SK-N-SH (cell line): ENCODE data around the gene AIMP1. TPM values are rescaled to one million over a fixed set of nuclear protein-coding genes. Genes with fewer than 3 reads are reported as not detected.

Source experiments
- CTCF ChIA-PET: fragments of 300-600, 350-600 bp; formaldehyde crosslinking; extraction: SDS; loops from one replicate; lab custom pipeline; 2021; lab: Yijun Ruan, JAX
- POLR2A ChIA-PET: fragments of 350-600 bp; sonication (Branson Sonifier 250); formaldehyde crosslinking; extraction: SDS; loops from one replicate; lab custom pipeline; 2020; ENCODE audit warnings: antibody characterized with exemption, inconsistent platforms; lab: Yijun Ruan, JAX
- DNase-seq: peaks from one replicate; pipeline ENCODE4 v3.0.0; 2012
- H2AFZ ChIP-seq: fragments of 200-600 bp; sonication (generic); 2 replicates; pipeline ENCODE4 v1.8.1; 2016; ENCODE audit warnings: antibody characterized with exemption, mild to moderate bottlenecking, low read depth
- H3F3A ChIP-seq: fragments of 200-600 bp; sonication (generic); replicated peaks from 2 replicates; pipeline ENCODE3; 2016; ENCODE audit warnings: antibody characterized with exemption, mild to moderate bottlenecking; ENCODE audit not compliant: insufficient read depth
- H3K27ac ChIP-seq, 2 experiments: fragments of 200-500 bp in 1 of 2; fragments of 200-600 bp in 1 of 2; sonication (Bioruptor generic) in 1 of 2; sonication (generic), shearing (Covaris generic) in 1 of 2; 2 replicates each; pipeline versions ENCODE4 v1.5.1 to v1.6.1; 2014 to 2016; ENCODE audit warnings: low read depth in 2 of 2, inconsistent platforms in 1 of 2, low read length in 1 of 2, mild to moderate bottlenecking in 1 of 2, mixed read lengths in 1 of 2
- H3K27me3 ChIP-seq: fragments of 200-600 bp; sonication (generic), shearing (Covaris generic); 2 replicates; pipeline ENCODE4 v1.6.1; 2016; ENCODE audit warnings: mixed run types; ENCODE audit not compliant: insufficient read depth
- H3K36me3 ChIP-seq, 2 experiments: fragments of 200-500 bp in 1 of 2; fragments of 200-600 bp in 1 of 2; sonication (Bioruptor generic) in 1 of 2; sonication (generic) in 1 of 2; replicated peaks in 1 of 2; 2 replicates each; pipeline versions ENCODE3 to v1.5.1; 2014 to 2016; ENCODE audit warnings: low read length in 1 of 2, mild to moderate bottlenecking in 1 of 2; ENCODE audit not compliant: insufficient read depth in 2 of 2, control insufficient read depth in 1 of 2
- H3K4me1 ChIP-seq, 2 experiments: fragments of 200-500 bp in 1 of 2; fragments of 200-600 bp in 1 of 2; sonication (Bioruptor generic) in 1 of 2; sonication (generic), shearing (Covaris generic) in 1 of 2; 2 replicates each; pipeline versions ENCODE4 v1.5.1 to v1.6.1; 2014 to 2016; ENCODE audit warnings: low read depth in 1 of 2, low read length in 1 of 2, mixed run types in 1 of 2; ENCODE audit not compliant: insufficient read depth in 2 of 2, control insufficient read depth in 1 of 2
- H3K4me2 ChIP-seq: fragments of 200-600 bp; sonication (generic), shearing (Covaris generic); 2 replicates; pipeline ENCODE4 v1.6.1; 2017; ENCODE audit warnings: mixed run types
- H3K4me3 ChIP-seq, 2 experiments: fragments of 200-500 bp in 1 of 2; fragments of 200-600 bp in 1 of 2; sonication (Bioruptor generic) in 1 of 2; sonication (generic), shearing (Covaris generic) in 1 of 2; 2 replicates each; pipeline versions ENCODE4 v1.5.1 to v1.8.1; 2014 to 2016; ENCODE audit warnings: low read depth in 2 of 2, inconsistent platforms in 1 of 2, low read length in 1 of 2, mild to moderate bottlenecking in 1 of 2, mixed read lengths in 1 of 2, moderate library complexity in 1 of 2
- H3K79me2 ChIP-seq: fragments of 200-600 bp; sonication (generic); 2 replicates; pipeline ENCODE4 v1.8.1; 2017; ENCODE audit warnings: mild to moderate bottlenecking; ENCODE audit not compliant: insufficient read depth
- H3K9ac ChIP-seq: fragments of 200-600 bp; sonication (generic); 2 replicates; pipeline ENCODE4 v1.6.1; 2017; ENCODE audit warnings: mixed run types
- H3K9me2 ChIP-seq: fragments of 200-600 bp; sonication (generic); 2 replicates; pipeline ENCODE4 v1.6.1; 2017; ENCODE audit warnings: mixed run types
- H3K9me3 ChIP-seq: fragments of 200-600 bp; sonication (generic); 2 replicates; pipeline ENCODE4 v1.6.1; 2017; ENCODE audit warnings: mixed run types, mild to moderate bottlenecking, moderate library complexity
- H4K20me1 ChIP-seq: fragments of 200-600 bp; sonication (generic); 2 replicates; pipeline ENCODE4 v1.6.1; 2017; ENCODE audit warnings: mild to moderate bottlenecking, mixed run types; ENCODE audit not compliant: insufficient read depth
- EP300 ChIP-seq, 2 experiments: IDR thresholded peaks; 2 replicates each; pipeline versions ENCODE4 v1.4.0 to v1.6.1; 2012; ENCODE audit warnings: borderline replicate concordance in 1 of 2, low read depth in 1 of 2, low read length in 1 of 2
- EZH2phosphoT487 ChIP-seq: fragments of 200-600 bp; sonication (generic); IDR thresholded peaks from 2 replicates; pipeline ENCODE4 v1.6.1; 2017; ENCODE audit warnings: low read depth, mixed run types, mild to moderate bottlenecking, antibody characterized with exemption, moderate library complexity, borderline replicate concordance
- FOXJ3 ChIP-seq: sonication (generic); formaldehyde crosslinking; IDR thresholded peaks from 2 replicates; pipeline ENCODE4 v1.5.1; 2020; ENCODE audit warnings: mild to moderate bottlenecking, missing genetic modification reagents
- JUND ChIP-seq: IDR thresholded peaks from 2 replicates; pipeline ENCODE4 v1.4.0; 2012
- MEF2A ChIP-seq: IDR thresholded peaks from 2 replicates; pipeline ENCODE4 v1.4.0; 2012; ENCODE audit warnings: low read depth, borderline replicate concordance
- NRF1 ChIP-seq: IDR thresholded peaks from 2 replicates; pipeline ENCODE4 v1.6.1; 2012; ENCODE audit warnings: low read depth, mild to moderate bottlenecking, low read length
- POLR2AphosphoS5 ChIP-seq: IDR thresholded peaks from 2 replicates; pipeline ENCODE4 v1.6.1; 2012; ENCODE audit warnings: low read depth, low read length
- RFX5 ChIP-seq: IDR thresholded peaks from 2 replicates; pipeline ENCODE4 v1.6.1; 2012; ENCODE audit warnings: mild to moderate bottlenecking, improper control_type of control experiment, low read length
- SMC3 ChIP-seq: IDR thresholded peaks from 2 replicates; pipeline ENCODE4 v1.6.1; 2012; ENCODE audit warnings: low read depth, low read length, improper control_type of control experiment
- TAF1 ChIP-seq: IDR thresholded peaks from 2 replicates; pipeline ENCODE4 v1.6.1; 2012; ENCODE audit warnings: low read depth, mild to moderate bottlenecking, low read length, moderate library complexity, borderline replicate concordance
- TCF12 ChIP-seq: IDR thresholded peaks from 2 replicates; pipeline ENCODE4 v1.4.0; 2012
- WGBS: methylation state at CpG from one replicate; pipeline ENCODE4 v1.1.6; 2017; ENCODE audit warnings: low lambda C conversion rate; 5-methylcytosine and 5-hydroxymethylcytosine counted together
- polyA plus RNA-seq, 3 experiments: library from polyadenylated mRNA; depleted of rRNA; stranded (reverse); fragments of >200 nt; gene quantifications; 2 replicates each; pipeline ENCODE4 v1.2.3, GENCODE V29; 2012
- TF ChIP-seq, protein P1 (sequence below): fragments of 150-350 bp; IDR thresholded peaks from 2 replicates; pipeline ENCODE4 v1.6.1; 2017; ENCODE audit warnings: antibody characterized with exemption, low read length, low read depth, borderline replicate concordance
- TF ChIP-seq, protein P2 (sequence below): fragments of 200-600 bp; sonication (generic); IDR thresholded peaks from 2 replicates; pipeline ENCODE4 v1.6.1; 2017; ENCODE audit warnings: antibody characterized with exemption, mild to moderate bottlenecking, moderate library complexity

The AIMP1 gene
- polyA plus RNA-seq, 1 of the 3 experiments (the other 2 are of a cell fraction), result 14.0 TPM

DNA sequence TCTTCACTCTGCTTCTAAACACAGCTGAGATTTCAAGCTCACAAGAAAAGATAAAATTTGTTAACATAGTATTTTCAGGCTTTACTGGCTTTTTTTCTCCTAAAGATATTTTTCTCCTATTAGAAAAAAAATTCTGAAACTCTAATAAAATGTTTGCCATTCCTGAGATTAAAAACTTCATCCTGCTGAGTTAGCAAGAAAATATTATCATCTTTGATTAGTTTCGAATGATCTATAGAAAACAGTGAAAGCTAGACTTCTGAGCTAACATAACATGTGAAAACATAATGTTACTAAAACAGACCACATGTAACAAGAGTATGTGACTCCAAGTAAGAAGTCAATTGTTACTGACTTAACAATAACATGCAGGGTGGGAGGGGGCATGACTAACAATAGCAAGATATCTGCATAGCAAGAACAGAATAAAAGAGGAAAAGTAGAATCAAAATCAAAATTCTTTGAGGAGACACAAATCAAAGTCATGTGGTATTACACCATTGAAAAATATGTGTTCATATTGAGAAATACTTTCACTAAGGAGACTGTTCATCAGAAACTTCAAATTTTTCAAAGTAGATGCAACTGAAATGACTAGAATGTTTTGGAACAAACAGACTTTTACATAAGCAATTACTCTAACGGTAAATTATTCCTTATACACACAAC lies 14.8 kb upstream of the AIMP1 start:
- Histone ChIP-seq H3K4me3 (no peak overlapping the region), H3K79me2 (peaks cover 12% of the 10 kb centered on the region; the same call in 1 of the 2 replicates), H3K9me2 (no peaks in the 10 kb centered on the region), H3K9me3 (no peaks in the 10 kb centered on the region), H3K4me2 (no peak overlapping the region), H3K36me3 (peaks cover 17 to 23% of the 10 kb centered on the region in 2 experiments), H3K27me3 (no peaks in the 10 kb centered on the region), H2AFZ (no peak overlapping the region), H3F3A (peaks cover 5% of the 10 kb centered on the region), H3K27ac (no peak overlapping the region), H3K4me1 (peaks cover 0 to 8% of the 10 kb centered on the region in 2 experiments; a peak in 3 of 4 replicates), H4K20me1 (no peaks in the 10 kb centered on the region), H3K9ac (no peak overlapping the region)
- 89% methylated on average over 2 of the region's 2 CpGs for WGBS
- ChIA-PET POLR2A (no interaction called here), CTCF (no interaction called here)
- DNase-seq, result no peak
- TF ChIP-seq EZH2phosphoT487 (no peak), MEF2A (no peak), FOXJ3 (no peak), SMC3 (no peak), TAF1 (no peak), POLR2AphosphoS5 (no peak), JUND (no peak), RFX5 (no peak), TCF12 (no peak), EP300 (IDR thresholded peaks at IDR 0.05; ENCODE audit: borderline replicate concordance in 1 of 2, low read depth in 1 of 2, low read length in 1 of 2) (no peak)
- TF ChIP-seq, protein P1, sequence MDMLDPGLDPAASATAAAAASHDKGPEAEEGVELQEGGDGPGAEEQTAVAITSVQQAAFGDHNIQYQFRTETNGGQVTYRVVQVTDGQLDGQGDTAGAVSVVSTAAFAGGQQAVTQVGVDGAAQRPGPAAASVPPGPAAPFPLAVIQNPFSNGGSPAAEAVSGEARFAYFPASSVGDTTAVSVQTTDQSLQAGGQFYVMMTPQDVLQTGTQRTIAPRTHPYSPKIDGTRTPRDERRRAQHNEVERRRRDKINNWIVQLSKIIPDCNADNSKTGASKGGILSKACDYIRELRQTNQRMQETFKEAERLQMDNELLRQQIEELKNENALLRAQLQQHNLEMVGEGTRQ, result no peak
- TF ChIP-seq, protein P2, sequence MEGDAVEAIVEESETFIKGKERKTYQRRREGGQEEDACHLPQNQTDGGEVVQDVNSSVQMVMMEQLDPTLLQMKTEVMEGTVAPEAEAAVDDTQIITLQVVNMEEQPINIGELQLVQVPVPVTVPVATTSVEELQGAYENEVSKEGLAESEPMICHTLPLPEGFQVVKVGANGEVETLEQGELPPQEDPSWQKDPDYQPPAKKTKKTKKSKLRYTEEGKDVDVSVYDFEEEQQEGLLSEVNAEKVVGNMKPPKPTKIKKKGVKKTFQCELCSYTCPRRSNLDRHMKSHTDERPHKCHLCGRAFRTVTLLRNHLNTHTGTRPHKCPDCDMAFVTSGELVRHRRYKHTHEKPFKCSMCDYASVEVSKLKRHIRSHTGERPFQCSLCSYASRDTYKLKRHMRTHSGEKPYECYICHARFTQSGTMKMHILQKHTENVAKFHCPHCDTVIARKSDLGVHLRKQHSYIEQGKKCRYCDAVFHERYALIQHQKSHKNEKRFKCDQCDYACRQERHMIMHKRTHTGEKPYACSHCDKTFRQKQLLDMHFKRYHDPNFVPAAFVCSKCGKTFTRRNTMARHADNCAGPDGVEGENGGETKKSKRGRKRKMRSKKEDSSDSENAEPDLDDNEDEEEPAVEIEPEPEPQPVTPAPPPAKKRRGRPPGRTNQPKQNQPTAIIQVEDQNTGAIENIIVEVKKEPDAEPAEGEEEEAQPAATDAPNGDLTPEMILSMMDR, result no peak

DNA sequence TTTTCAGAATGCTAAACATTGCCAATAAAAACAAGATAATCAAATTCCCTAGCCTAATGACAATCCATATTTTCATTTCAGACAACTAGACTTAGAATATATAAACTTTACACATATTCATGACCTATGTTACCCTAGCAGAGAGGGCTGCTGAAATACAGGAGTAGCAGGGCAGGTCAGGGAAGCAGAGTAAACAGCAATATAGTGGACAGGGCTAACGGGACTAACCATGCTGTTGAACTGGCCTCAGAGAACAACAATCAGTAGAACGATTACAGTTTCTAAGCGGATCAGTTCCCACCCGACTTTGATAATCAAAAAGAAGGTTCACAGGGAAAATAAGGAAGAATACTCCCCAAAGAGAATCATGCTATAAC lies 14.3 kb upstream of the AIMP1 start:
- no peak for DNase-seq
- TF ChIP-seq NRF1, result no peak
- Histone ChIP-seq H3K27ac (no peak overlapping the region), H3K4me2 (no peak overlapping the region), H3F3A (peaks cover 5% of the 10 kb centered on the region), H3K9me3 (no peaks in the 10 kb centered on the region), H3K4me1 (peaks cover 0 to 8% of the 10 kb centered on the region in 2 experiments; a peak in 3 of 4 replicates), H3K4me3 (no peak overlapping the region), H3K27me3 (no peaks in the 10 kb centered on the region), H3K9ac (no peak overlapping the region), H2AFZ (no peak overlapping the region), H3K79me2 (peaks cover 12% of the 10 kb centered on the region; the same call in 1 of the 2 replicates), H3K9me2 (no peaks in the 10 kb centered on the region), H3K36me3 (peaks cover 22 to 25% of the 10 kb centered on the region in 2 experiments), H4K20me1 (no peaks in the 10 kb centered on the region)
- CTCF ChIA-PET, result interaction anchor here (0.9 kb wide), 1 partner anchor 46 kb away, joined by 3 read pairs; no protein-coding TSS in a partner anchor
- 95% methylated on average over 4 of the region's 4 CpGs for WGBS
- POLR2A ChIA-PET, result no interaction called here
